HL-60/S4 treated with retinoic acid at 250 ng/mL for 4 days and 3 days (cell line): ENCODE results near the gene PGA3.
"Not testable (repeated sequence)": the region's sequence is repeated elsewhere in the genome, so short reads cannot be mapped to it uniquely, and the experiment has no call there.

ENCODE experiments used
- in situ Hi-C: fragments of 300-500 bp; cut with MboI; formaldehyde crosslinking; loops from 2 replicates; pipeline ENCODE4 v1.7.0; 2022; ENCODE audit warnings: low sequenced_read_pairs

The PGA3 gene

GRCh38 chr11:61248071-61248470 is 44.8 kb downstream of the PGA3 start:
- in situ Hi-C loops: not testable (repeated sequence)

DNA sequence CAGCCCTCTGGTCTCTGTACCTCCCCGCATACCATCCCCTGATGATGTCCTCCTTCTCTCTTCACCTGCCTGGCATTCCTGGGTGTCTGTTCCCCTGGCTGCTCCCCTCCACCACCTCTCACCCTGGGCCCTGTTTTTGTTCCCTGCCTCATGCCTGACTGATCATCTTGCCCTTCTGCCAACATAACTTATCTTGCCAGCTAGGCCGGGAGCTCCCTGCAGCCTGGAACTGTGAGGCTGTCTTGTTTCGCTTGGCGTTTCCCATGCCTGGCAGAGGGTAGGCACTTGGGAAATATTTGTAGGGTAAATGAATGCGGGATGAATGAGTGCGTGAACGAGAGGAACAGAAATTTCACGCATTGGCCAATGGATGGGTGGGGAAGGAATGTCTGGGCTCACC is 45.9 kb downstream of the PGA3 start:
- in situ Hi-C loops: not testable (repeated sequence)

- in situ Hi-C loops: not testable (repeated sequence)
These were observed 47.8 kb downstream of the PGA3 start for GRCh38 chr11:61250796-61251765.

GRCh38 chr11:61252332-61252731 is 49.0 kb downstream of the PGA3 start:
- in situ Hi-C loops: not testable (repeated sequence)

- in situ Hi-C loops: no loop called here
These were observed 51.2 kb downstream of the PGA3 start for GRCh38 chr11:61254403-61255025.

DNA sequence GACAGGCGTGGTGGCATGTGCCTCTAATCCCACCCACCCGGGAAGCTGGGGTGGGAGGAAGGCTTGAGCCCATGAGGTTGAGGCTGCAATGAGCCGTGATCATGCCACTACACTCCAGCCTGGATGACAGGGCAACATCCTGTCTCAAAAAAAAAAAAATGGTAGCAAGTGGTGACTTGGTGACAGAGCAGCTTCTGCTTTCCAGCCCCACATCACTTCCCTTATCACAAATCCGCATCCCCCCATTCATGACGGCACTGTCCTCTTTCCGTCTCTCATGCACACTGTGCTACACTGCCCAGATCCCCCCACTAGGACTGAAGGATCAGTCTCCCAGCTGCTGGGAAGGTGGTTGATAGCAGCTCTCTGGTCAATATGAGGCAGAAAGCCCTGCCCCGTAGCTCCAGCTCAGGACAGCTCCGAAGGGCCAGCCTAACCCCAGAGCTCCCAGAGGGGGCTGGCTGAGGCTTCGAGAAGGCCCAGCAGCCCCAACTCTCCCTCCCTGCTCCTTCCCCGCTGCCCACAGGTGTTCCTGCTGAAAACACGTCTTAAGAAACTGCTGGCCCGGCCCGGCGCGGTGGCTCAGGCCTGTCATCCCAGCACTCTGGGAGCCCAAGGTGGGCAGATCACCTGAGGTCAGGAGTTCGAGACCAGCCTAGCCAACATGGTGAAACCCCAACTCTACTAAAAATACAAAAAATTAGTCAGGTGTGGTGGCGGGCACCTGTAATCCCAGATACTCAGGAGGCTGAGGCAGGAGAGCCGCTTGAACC is 53.6 kb downstream of the PGA3 start:
- in situ Hi-C loops: no loop called here

GRCh38 chr11:61258546-61258945 is 55.2 kb downstream of the PGA3 start:
- in situ Hi-C loops: no loop called here

DNA sequence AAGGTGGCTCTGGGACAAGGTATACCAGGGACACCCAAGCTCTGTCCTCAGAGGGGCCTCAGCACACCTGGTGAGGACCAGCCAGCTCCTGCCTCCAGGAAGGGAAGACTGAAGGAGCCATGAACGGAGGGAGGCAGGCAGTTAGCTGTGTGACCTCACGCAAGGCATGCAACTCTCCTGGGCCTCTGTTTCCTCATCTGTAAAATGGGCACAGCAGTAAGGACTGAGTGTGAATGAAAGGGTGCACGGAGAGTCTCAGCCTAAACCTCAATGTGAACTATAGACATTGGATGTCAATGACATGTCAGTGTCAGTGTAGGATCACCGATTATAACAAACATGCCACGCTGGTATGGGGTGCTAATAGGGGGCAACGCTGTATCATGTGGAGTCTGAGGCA is 56.0 kb downstream of the PGA3 start:
- in situ Hi-C loops: no loop called here
